ENCODE data around the gene APC.
"Not testable (repeated sequence)": the region's sequence is repeated elsewhere in the genome, so short reads cannot be mapped to it uniquely, and the experiment has no call there.

The APC gene

DNA sequence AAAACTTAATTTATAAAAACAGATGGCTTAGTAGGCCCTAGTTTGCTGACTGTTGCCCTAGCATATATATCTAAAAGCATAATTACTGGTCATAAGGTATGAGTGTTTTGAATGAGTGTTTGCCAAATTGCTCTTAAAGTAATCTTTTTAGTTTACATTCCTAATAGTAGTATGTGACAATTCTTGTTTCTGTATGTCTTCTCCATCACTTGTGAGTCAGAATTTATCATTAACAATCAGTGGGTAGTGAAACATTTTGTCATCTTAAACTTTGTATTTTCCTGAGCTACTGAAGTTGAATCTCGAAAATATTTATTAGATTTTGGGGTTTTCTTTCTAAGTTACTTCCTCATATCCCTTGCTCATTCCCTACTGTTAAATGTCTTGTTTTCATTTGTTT lies 49.6 kb downstream of the APC start:
- DNase-seq: no peak

DNA sequence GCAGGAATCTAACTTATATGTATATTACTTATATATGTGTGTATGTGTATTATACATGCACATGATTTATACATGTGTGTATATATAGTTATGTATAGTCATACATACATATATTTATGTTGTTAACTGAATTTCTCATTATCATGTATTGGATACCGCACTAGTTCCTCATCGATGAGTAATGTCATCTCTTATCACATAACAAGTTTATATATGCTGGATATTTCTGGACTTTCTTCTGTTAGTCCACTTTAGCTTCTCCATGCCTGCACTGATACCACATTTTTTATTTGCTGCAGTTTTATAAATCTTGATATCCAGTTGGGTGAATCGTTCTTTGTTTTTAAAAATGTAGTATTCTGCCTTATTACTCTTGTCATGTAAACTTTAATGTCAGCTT lies 50.2 kb downstream of the APC start:
- no peak for DNase-seq

DNA sequence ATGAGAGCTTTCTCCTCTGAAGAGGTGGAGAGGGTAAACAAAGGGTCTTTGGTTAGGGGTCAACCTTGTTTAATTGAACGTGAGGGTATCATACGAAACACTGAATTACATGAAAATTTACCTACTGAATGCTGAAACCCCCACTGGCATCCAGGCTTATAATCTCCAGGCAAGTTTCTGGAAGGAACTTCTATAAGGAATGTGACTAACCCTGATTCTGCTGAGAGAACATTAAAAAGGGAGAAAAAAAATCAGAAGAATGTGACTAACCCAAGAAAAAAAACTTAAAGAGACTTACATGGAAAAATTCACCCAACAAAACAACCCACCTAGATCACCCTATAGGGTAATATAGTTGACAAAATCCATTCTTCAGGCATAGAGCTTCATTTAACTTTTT lies 55.5 kb downstream of the APC start:
- no peak for DNase-seq

DNA sequence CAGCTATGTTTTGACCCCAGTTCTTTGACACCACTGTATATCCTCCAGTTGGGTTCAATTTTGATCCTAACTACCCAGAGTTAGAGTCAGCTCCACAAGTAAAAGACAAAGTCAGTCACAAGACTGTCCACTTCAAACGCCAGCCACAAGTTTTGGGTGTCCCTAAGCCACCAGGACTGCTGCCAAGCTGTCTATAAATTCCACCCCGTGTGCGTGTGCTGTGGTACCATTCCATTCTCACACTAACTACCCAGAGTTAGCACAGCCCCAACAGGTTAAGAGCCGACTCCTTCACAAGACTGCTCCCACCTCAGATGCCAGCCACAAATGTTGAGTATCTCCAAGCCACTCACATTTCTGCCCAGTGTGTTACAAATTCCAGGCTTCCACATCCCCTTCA lies 56.7 kb downstream of the APC start:
- DNase-seq: no peak

DNA sequence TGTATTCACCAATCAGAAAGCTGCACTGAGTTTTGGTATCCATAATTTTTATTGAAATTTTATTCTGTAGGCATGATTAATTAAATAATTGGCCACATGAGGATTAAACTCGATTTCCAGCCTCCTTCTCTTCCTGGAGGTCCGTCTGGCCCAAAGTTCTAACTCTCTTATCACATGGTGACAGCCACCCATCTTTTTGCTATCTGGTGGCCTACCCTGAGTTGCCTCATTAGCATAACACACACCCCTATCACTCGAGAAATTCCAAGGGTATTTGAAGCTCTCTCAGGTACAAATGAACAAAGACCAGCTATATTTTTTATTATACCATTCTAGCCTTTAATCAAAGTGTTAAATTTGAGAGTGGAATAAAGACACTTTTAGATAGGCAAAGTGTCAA lies 57.7 kb downstream of the APC start:
- no peak for DNase-seq

DNA sequence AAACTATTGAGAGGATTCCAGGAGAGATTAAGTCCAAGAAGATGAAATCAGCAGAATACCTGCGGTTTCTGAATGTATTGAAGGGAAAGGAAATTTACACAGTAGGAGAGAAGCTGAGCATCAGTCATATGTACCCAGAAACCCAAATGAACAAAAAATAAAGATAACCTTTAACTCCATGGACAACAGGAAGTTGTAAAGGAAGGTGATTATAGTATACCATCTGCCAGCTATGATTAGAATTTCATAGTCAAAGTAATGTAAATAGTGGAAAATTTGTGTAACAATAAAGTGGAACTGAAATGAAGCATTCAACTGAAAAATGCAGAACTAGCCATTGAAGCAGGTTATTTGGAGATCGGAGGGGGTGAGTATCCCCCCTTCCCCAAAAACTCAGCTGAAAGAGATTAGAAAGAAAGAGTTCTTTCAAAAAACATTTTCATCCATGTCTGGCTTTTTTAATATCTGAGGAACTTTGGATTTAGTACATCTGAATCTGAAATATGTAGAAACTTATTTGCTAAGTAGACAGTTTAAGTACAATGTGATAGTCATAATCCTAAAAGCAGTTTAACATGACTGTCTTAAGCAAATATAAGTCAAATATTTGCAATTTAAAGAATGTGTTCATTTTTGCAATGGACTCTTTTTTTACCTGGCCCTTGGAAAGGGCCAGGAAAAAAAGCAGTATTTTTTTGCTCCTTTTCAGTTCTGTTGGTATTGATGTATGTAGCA lies 58.4 kb downstream of the APC start:
- peak; percentile 21 for DNase-seq

DNA sequence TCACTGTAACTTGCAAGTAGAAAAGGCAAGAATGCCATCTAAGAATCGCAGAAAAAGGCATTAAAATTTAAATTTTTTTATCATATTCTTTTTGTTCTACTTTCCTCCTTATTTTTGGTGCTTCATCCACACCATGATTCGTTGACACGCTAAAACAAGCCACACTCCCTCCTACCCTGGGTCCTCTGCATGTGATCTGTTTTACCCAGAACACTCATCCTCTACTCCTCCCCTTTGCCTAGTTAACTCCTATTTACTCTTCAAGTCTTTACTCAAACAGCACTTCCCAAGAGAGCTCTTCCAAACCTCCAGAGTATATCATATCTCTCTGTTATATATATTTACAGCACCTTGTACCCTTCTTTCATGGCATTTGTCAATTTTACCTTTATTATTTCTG lies 62.0 kb downstream of the APC start:
- no peak for DNase-seq

DNA sequence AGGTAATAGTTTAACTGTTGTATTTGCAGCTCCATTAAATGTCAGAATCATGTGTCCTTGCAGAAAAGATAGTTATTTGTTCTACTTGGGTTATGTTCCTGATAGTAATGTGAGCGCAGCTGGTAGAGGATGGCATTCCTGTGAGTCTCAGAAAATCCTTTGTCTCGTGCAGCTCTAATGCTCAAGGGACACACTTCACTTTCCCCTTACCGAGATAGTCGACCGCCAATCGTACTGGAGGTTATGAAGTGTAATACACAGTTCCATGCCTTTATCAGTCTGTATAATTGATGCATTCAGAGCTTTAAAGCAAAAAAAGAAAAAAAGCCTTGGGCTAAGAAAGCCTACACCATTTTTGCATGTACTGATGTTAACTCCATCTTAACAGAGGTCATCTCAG lies 63.2 kb downstream of the APC start:
- DNase-seq: no peak

DNA sequence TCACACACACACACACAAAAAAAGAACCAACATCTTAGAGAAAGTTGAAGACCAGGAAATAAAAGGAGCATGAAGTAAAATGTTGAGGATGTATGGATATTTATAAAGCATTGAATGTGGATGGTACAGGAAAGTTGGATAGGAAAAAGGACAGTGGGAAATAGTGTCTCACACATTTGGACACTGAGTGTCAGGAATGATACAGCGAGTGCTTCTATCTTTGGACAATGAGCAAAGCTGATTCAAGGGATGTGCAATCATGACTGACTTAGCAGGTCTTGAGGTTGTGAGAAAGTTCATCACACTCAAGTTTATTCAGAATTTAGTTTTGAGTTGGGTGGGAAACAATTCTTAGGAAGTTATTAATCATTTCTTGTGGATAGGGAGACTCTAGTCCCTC lies 73.3 kb downstream of the APC start:
- no peak for DNase-seq

DNA sequence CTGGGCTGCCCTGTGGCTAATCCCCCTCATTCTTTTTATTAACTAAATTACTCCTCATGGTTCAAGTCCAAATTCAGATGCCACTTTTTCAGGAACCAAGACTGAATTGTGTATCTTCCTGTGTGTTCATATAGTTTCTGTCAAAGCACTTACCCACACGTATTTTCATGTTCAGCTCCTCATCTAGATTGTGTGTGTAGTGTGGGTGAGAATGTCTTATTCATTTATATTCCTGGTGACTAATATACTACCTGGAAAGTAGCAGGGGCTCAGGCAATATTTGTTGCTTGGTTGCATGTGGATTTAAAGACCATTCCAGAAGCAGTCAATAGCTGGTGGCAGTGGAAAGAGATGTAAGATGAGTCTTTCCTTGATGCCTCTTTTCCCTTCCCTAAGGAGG lies 74.9 kb downstream of the APC start:
- no peak for DNase-seq

DNA sequence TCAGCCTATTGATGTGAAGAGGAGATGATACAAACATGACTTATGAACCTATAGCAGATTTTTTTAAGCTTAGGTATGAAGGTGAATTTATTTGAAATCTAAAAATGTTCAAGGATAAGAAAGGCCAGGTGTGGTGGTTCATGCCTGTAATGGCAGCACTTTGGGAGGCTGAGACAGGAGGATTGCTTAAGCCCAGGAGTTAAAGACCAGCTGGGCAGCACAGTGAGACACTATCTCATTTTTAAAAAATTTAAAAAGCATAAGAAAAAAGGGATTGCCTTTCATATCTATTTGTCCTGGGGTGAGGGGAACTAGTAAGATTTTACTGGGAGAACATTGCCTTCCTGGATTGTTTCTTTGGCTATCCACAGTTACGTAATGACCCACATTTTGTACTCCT lies 82.6 kb downstream of the APC start:
- no peak for DNase-seq

DNA sequence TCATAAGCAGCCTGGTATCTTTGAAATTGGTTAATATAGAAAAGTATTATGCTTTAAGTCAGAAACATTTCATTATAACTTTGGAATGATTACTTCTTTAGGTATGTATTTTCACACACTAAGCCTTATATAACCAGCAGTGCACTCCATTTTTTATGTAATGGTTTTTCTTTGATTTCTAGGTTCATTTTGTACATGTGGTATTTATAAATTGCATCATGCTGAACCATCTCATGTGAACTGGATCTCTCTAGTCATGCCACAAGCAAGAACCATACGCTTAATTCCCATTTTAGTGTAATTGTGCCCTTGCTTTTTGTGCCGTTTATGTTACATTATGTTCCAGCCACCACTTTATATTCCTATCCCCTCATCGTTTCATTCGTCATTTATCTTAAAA lies 84.8 kb downstream of the APC start:
- DNase-seq: peak; percentile 20

DNA sequence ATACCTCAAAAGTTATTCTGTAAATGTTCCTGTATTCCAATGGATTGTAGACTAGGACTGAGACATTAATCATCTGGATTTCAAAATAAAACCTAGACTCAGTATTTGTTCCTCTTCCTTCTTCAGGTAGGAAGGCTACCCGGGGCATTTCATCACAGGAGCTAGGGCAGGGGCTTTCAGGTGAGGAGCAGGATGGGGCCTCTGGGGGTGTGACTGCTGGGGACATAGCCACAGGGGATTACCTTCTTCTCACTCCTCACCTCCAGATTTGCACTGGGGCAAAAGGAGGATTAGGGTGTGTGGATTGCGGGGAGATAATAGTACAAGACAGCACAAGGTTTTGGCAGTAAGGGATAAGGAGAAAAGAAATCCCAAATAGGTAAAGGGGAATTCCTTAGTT lies 85.5 kb downstream of the APC start:
- DNase-seq: no peak

DNA sequence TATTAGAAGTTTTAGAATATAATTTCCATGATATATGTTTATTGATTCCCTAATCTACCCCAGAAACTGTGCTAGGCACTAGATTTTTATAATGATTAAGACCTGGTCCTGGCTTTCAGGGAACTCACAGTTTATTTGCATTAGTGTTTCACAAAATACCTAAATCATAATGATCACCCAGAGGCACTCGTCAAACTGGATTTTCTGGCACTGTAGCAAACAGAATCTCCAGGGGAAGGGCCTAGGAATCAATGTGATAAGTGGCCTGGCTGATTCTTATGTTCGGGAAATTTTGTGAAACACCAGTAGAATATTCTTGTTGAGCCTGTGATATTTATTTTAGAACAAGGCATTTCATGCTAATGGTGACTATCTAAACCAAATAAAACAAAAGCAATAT lies 86.0 kb downstream of the APC start:
- no peak for DNase-seq

DNA sequence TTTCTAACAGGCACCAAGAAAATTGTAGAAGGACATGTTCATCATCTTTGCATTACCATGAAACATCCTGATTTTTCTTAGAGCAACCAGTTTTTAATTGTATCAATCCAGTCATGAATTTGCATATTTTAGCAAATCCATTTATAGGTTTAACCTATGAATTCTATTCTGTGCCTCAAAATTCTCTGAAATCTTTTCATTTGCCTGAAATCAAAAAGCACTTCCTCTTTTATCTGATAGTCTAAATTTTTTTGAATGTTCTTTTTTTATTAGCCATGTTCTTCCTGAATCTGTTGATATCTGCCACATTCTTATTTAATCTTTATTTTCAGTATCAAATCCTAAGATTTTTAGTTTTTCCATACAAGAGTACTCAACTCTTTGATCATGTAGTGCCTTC lies 86.5 kb downstream of the APC start:
- DNase-seq: no peak

DNA sequence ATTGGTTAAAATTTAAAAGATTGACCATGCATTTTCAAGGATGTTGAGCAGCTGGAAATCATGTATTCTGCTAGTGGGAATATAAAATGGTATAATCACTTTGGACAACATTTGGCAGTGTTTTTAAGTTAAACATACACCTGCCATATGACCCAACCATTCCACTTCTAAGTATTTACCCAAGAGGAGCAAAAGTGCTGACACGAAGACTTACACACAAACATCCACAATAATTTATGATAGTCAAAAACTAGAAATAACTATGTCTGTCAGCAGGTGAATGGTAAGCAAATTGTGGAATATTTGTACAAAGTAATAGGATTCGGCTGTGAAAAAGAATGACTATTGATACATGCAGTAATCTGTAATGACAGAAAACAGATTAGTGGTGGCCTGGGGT lies 92.7 kb downstream of the APC start:
- DNase-seq: no peak

DNA sequence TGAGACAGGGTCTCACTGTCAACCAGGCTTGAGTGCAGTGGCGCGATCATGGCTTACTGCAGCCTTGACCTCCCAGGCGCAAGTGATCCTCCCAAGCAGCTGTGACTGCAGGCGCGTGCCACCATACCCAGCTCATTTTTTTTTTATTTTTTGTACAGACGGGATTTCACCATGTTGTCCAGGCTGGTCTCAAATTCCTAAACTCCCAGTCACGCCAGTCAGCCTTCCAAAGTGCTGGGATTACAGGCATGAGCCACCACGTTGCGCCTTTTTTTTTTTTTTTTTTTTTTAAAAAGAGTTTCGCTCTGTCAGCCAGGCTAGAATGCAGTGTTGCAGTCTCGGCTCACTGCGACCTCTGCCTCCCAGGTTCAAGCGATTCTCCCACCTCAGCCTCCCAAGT lies 96.3 kb downstream of the APC start:
- no peak for DNase-seq

DNA sequence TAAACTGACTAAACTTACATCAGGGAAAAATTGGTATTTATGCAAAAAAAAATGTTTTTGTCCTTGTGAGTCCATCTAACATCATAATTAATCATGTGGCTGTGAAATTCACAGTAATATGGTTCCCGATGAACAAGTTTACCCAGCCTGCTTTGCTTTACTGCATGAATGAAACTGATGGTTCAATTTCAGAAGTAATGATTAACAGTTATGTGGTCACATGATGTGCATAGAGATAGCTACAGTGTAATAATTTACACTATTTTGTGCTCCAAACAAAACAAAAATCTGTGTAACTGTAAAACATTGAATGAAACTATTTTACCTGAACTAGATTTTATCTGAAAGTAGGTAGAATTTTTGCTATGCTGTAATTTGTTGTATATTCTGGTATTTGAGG lies 106.8 kb downstream of the APC start:
- DNase-seq: no peak

DNA sequence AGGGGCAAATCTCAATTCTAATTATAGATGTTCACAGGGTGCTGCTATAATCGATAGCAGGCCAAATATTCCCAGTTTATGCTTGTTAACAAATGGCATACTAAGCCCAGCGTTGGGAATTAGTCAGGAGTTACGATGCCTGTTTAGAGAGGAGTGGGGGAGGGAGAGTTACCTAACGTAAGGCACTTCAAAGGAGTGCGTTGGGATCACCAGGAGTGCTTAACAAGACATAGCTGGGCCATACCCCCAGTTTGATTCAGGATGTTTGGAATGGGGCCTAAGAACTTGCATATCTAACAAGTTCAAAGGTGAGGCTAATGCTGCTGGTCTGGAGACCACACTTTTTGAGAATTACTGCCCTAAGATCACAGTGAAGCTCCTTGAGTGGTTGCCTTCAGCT lies 108.9 kb downstream of the APC start:
- DNase-seq: no peak

DNA sequence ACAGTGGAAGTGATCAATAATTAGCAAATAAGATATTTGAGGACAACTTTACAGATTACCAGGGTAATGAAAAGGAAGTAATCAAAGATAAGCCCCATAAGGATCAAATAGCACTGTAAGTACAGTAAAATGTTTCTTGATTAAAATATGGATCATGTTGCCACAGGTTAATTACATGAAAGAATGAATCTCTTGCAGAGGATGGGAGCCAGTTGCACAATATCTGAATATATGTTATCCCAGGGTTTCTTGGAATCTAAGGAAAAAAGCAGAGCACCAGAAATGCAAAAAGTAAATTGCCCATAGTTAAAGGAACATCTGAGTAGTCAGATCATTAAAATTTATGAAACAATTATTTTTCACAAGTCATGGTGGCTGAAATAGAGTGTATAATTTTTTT lies 109.6 kb downstream of the APC start:
- DNase-seq: no peak

DNA sequence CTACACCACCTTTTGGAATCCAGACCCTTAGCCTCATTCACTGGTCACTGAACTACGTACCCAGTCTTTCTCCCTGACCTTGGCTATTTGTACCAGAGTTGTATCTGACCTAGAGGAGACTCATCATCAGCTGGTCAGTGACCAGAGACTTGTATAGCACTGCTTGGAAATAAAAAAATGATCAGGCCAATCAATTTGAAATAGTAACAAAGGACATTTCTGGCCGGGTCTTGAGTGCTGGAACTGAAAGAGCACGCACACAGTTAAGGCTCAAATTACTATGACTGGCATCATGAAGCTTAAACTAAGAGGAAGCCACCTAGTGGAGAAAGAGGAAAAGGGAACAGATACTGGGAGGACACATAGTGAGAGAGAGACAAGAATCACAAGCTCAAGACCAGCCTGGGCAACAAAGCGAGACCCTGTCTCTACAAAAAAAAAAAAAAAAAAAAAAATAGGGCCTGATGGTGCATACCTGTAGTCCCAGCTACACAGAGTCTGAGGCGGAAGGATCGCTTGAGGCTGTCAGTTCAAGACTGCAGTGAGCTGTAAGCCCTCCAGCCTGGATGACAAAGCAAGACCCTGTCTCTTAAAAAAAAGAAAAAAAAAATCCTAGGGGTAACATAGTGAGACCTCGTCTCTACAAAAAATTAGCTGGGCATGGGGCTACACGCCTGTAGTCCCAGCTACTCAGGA lies 110.6 kb downstream of the APC start:
- DNase-seq: peak; percentile 66

DNA sequence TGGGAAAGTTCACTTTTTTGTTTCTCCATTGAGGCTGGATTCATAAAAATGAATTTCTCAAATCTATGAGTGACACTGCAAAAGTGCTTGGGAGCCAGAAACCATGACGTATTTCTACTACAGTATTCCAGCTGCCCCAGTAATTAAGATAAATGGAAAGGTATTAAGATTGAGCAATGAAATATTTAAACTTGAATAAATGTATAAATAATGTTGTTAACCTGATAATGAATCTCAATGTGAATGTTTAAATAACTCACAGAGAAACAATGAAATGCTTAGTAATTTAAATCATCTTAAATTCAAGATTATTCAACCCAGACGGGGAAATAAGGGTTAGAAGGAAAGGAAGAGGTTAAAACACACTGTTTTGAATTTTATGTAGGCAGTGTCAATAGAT lies 112.2 kb downstream of the APC start:
- no peak for DNase-seq

DNA sequence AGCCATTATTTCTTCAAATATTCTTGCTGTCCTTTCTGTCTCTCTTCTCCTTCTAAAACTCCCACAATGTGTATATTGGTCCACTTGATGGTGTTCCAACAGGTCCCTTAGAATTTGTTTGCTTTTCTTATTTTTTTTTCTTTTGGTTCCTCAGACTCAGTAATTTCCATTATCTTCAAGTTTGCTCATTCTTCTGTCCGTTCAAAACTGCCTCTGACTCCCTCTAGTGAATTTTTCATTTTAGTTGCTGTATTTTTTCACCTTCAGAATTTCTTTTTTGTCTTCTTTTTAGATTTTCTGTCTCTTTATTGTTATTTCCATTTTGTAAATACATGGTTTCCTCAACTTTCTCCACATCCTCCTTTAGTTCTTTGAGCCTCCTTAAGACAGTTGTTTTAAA lies 117.0 kb downstream of the APC start:
- DNase-seq: no peak

DNA sequence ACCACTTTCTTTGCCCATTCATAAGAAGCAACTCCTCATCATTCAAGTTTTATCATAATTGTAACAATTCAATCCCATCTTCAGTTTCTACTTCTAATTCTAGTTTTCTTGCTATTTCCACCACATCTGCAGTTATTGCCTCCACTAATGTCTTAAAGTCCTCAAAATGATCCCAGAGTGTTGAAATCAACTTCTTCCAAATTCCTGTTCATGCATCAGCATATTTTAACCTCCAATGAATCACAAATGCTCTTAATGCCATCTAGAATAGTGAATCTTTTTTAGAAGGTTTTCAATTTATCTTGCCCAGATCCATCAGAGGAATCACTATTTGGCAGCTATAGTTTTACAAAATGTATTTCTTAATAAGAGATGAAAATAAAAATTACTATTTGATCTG lies 120.2 kb downstream of the APC start:
- DNase-seq: peak; percentile 14

DNA sequence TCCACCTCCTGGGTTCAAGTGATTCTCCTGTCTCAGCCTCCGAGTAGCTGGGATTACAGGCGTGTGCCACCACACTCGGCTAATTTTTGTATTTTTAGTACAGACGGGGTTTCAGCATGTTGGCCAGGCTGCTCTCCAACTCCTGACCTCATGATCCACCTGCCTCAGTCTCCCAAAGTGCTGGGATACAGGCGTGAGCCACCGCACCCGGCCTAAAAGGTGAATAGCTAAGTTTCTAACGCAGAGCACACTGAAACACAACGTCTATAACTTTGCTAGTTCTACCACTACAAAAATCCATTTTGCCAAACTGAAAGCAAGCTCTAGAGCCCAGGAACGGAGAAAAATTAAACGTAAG lies 122.9 kb downstream of the APC start:
- DNase-seq: not testable (repeated sequence)
